ENCODE measurements around the gene MYBPC3.

Gene MYBPC3

GRCh38 chr11:47340010-47340409 is 12.5 kb downstream of the MYBPC3 start:
- TF ChIP-seq CEBPB (IDR thresholded peaks at IDR 0.05) (no peak), EP300 (IDR thresholded peaks at IDR 0.05; ENCODE audit: borderline replicate concordance) (no peak), ZBTB7A (IDR thresholded peaks at IDR 0.05; ENCODE audit: low read depth) (no peak), CREB1 (IDR thresholded peaks at IDR 0.05; ENCODE audit: low read depth) (no peak), FOXM1 (IDR thresholded peaks at IDR 0.05; ENCODE audit: borderline replicate concordance, low read depth) (no peak), YY1 (IDR thresholded peaks at IDR 0.05; ENCODE audit: low read depth) (no peak), MAX (IDR thresholded peaks at IDR 0.05) (no peak), RAD21 (IDR thresholded peaks at IDR 0.05; ENCODE audit: low read depth) (no peak), NFIC (IDR thresholded peaks at IDR 0.05) (no peak), TAF1 (IDR thresholded peaks at IDR 0.05; ENCODE audit: low read depth) (no peak), TEAD4 (IDR thresholded peaks at IDR 0.05) (no peak), USF1 (IDR thresholded peaks at IDR 0.05) (no peak), TCF12 (IDR thresholded peaks at IDR 0.05; ENCODE audit: low read depth) (no peak), EGR1 (IDR thresholded peaks at IDR 0.05) (no peak), REST (IDR thresholded peaks at IDR 0.05; ENCODE audit: low read depth) (no peak)

- TF ChIP-seq NFIC (IDR thresholded peaks at IDR 0.05): no peak
- no peak for TF ChIP-seq TAF1 (IDR thresholded peaks at IDR 0.05; ENCODE audit: low read depth)
- no peak for TF ChIP-seq EGR1 (IDR thresholded peaks at IDR 0.05)
- TF ChIP-seq CEBPB (IDR thresholded peaks at IDR 0.05): no peak
- TF ChIP-seq USF1 (IDR thresholded peaks at IDR 0.05): no peak
- TF ChIP-seq CREB1 (IDR thresholded peaks at IDR 0.05; ENCODE audit: low read depth): no peak
- TF ChIP-seq TEAD4 (IDR thresholded peaks at IDR 0.05): no peak
- TF ChIP-seq YY1 (IDR thresholded peaks at IDR 0.05; ENCODE audit: low read depth): no peak
- TF ChIP-seq MAX (IDR thresholded peaks at IDR 0.05): no peak
- no peak for TF ChIP-seq ZBTB7A (IDR thresholded peaks at IDR 0.05; ENCODE audit: low read depth)
- TF ChIP-seq RAD21 (IDR thresholded peaks at IDR 0.05; ENCODE audit: low read depth): no peak
Measured at GRCh38 chr11:47338396-47339241, 13.9 kb downstream of the MYBPC3 start.

GRCh38 chr11:47337229-47337924 is 15.1 kb downstream of the MYBPC3 start:
- no peak for TF ChIP-seq REST (IDR thresholded peaks at IDR 0.05; ENCODE audit: low read depth)
- TF ChIP-seq TEAD4 (IDR thresholded peaks at IDR 0.05): no peak
- TF ChIP-seq NFIC (IDR thresholded peaks at IDR 0.05): no peak
- TF ChIP-seq YY1 (IDR thresholded peaks at IDR 0.05; ENCODE audit: low read depth): no peak
- no peak for TF ChIP-seq CEBPB (IDR thresholded peaks at IDR 0.05)
- TF ChIP-seq EGR1 (IDR thresholded peaks at IDR 0.05): no peak
- TF ChIP-seq ZBTB7A (IDR thresholded peaks at IDR 0.05; ENCODE audit: low read depth): no peak
- TF ChIP-seq CREB1 (IDR thresholded peaks at IDR 0.05; ENCODE audit: low read depth): no peak
- no peak for TF ChIP-seq TCF12 (IDR thresholded peaks at IDR 0.05; ENCODE audit: low read depth)
- TF ChIP-seq FOXM1 (IDR thresholded peaks at IDR 0.05; ENCODE audit: borderline replicate concordance, low read depth): no peak
- no peak for TF ChIP-seq RAD21 (IDR thresholded peaks at IDR 0.05; ENCODE audit: low read depth)
- TF ChIP-seq USF1 (IDR thresholded peaks at IDR 0.05): no peak
- no peak for TF ChIP-seq MAX (IDR thresholded peaks at IDR 0.05)
- TF ChIP-seq EP300 (IDR thresholded peaks at IDR 0.05; ENCODE audit: borderline replicate concordance): no peak
- no peak for TF ChIP-seq TAF1 (IDR thresholded peaks at IDR 0.05; ENCODE audit: low read depth)

- TF ChIP-seq TEAD4 (IDR thresholded peaks at IDR 0.05): no peak
- no peak for TF ChIP-seq MAX (IDR thresholded peaks at IDR 0.05)
- TF ChIP-seq TAF1 (IDR thresholded peaks at IDR 0.05; ENCODE audit: low read depth): no peak
- TF ChIP-seq TCF12 (IDR thresholded peaks at IDR 0.05; ENCODE audit: low read depth): no peak
- no peak for TF ChIP-seq RAD21 (IDR thresholded peaks at IDR 0.05; ENCODE audit: low read depth)
- no peak for TF ChIP-seq EGR1 (IDR thresholded peaks at IDR 0.05)
- TF ChIP-seq EP300 (IDR thresholded peaks at IDR 0.05; ENCODE audit: borderline replicate concordance): no peak
- TF ChIP-seq FOXM1 (IDR thresholded peaks at IDR 0.05; ENCODE audit: borderline replicate concordance, low read depth): no peak
- TF ChIP-seq REST (IDR thresholded peaks at IDR 0.05; ENCODE audit: low read depth): no peak
- no peak for TF ChIP-seq USF1 (IDR thresholded peaks at IDR 0.05)
Measured at GRCh38 chr11:47336595-47336994, 15.9 kb downstream of the MYBPC3 start.
